Measurements from ENCODE around the gene NHEJ1.

- TF ChIP-seq POLR2A (IDR thresholded peaks at IDR 0.05): no peak
- TF ChIP-seq, protein P1, sequence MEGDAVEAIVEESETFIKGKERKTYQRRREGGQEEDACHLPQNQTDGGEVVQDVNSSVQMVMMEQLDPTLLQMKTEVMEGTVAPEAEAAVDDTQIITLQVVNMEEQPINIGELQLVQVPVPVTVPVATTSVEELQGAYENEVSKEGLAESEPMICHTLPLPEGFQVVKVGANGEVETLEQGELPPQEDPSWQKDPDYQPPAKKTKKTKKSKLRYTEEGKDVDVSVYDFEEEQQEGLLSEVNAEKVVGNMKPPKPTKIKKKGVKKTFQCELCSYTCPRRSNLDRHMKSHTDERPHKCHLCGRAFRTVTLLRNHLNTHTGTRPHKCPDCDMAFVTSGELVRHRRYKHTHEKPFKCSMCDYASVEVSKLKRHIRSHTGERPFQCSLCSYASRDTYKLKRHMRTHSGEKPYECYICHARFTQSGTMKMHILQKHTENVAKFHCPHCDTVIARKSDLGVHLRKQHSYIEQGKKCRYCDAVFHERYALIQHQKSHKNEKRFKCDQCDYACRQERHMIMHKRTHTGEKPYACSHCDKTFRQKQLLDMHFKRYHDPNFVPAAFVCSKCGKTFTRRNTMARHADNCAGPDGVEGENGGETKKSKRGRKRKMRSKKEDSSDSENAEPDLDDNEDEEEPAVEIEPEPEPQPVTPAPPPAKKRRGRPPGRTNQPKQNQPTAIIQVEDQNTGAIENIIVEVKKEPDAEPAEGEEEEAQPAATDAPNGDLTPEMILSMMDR (IDR thresholded peaks at IDR 0.05): no peak
Observed at GRCh38 chr2:219078951-219079350, 81.7 kb downstream of the NHEJ1 start.

Data from body of pancreas (tissue), 4 donors.